HuH-7 (cell line): ENCODE measurements around the gene RAMACL.
"Not testable (repeated sequence)": the region's sequence is repeated elsewhere in the genome, so short reads cannot be mapped to it uniquely, and the experiment has no call there.

ENCODE experiments used
- DNase-seq: peaks from one replicate; pipeline ENCODE4 v3.0.0; 2011; ENCODE audit warnings: low spot score

Gene RAMACL

DNA sequence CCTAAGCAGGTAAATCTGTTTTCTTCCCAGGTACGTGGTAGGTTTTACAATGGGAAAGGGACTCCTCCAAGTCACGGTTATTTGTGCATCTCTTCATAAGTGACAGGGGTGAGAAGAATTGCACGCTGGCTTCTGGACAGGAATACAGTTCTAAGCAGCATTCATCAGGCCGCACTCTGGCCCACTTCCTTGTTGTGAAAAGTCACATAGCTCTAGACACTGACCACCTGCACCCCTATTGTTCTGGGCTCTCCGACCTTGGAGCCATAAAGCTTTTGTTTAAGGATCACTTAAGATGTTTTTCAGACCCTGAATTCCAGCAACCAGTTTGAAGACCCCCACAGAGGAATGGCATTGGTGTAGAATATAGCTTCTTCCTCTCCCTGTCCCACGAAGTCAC, 31.4 kb downstream of the RAMACL start:
- DNase-seq = no peak

DNA sequence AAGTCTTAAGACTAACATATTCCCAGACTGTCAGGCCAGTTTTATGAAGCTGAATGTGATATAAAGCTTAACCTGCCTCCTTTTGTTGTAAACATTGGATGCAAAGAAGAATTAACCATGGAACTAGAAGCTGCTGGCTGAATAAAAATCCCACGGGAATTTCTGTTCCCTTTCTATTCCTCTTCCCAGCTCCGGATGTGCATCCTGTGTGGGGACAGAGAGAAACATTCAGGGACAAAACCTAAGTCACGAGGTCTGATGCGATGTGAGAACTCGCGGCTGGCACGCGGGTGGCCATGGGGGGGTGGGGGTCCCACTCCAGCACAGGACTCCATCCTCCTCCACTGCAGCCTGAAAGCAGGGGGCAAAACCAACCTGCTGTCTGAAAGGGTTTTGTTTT, 32.2 kb downstream of the RAMACL start:
- no peak for DNase-seq

DNA sequence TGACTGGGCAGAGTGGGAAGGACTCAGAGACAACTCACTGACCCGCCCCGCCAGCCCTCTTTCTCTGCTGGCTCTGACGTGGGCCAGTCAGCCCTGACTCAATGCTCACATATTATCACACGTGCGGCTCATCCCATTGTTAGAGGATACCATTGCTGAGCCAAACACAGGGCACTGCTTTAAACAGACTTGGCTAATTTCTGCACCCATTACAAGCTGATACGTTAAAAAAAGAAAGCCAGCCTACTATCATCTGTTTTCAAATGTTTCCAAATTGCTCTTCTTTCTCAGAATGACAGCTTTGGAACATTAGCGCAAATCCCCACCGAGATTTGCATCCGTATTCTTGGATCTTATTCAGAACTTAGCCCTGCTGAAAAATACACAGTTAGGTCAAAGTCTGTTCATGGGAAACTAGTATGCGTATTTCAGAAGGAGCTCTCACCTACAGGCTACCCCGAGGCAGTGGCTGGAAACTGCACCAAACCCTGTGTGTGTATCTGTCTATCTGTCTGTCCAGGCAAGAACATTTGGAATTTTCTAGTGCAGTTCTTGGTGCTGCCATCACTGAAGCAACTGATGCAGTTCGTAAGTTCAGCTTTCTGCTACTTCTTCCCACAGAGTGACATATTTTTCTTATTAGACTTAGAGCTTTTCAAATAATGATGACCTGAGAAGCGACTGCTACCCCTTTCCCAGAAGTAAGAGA, 32.8 kb downstream of the RAMACL start:
- DNase-seq = no peak

GRCh38 chr6:166552600-166552999, 33.9 kb downstream of the RAMACL start:
- no peak for DNase-seq

- no peak for DNase-seq
These were observed 34.6 kb downstream of the RAMACL start for GRCh38 chr6:166551754-166552495.

- DNase-seq = no peak
These were observed 39.8 kb downstream of the RAMACL start for GRCh38 chr6:166546653-166547052.

GRCh38 chr6:166545156-166546034, 41.1 kb downstream of the RAMACL start:
- no peak for DNase-seq

- DNase-seq = no peak
These were observed 42.2 kb downstream of the RAMACL start for GRCh38 chr6:166544296-166544605.

- no peak for DNase-seq
These were observed 42.7 kb downstream of the RAMACL start for GRCh38 chr6:166543603-166544295.

DNA sequence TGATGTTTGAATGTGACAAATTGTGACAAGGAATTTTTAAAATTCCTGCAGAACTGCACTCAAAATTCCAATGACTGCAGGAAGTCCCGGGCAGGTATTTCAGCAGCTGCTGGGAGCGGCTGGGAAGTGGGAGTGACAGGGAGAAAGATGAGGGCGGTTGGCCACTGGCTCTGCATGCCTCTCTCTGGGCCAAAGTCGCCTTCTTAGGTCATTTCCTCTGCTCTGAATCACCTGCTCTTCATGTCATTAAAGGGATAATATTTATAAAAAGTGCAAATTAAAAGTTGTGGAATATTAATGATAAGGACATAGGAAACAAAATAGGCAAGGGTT, 43.9 kb downstream of the RAMACL start:
- DNase-seq = no peak

DNA sequence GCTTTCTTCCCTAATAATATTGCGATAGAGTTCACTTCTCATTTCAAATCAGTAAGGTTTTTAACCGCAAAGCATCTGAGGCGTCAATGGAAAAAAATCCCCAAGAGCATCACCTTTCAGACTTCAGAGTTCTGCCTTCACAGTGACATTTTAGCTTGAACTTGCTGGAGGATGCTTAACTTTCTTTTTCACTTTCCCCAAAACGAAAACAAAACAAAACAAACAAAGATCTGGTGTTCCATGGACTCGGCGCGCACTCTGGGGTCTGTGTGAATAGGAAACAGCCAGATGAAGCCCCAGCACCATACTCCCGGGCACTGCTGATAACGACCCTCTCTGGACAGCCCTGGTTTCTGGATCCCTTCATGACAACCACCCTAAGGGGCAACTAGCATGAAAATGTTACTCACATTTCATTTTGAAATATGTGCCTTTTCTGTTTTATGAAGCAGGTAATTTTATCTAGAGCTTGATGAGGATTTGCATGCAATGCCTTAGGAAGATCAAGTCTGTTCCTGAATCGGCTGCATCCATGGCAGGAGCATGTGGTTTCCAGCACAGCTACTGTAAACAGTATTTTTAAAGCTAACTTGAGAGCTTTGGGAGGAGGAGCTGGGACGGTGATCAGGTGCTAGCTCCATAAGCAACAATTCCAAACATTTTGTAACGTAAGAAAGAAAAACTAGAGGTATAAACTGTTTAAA, 44.5 kb downstream of the RAMACL start:
- no peak for DNase-seq

DNA sequence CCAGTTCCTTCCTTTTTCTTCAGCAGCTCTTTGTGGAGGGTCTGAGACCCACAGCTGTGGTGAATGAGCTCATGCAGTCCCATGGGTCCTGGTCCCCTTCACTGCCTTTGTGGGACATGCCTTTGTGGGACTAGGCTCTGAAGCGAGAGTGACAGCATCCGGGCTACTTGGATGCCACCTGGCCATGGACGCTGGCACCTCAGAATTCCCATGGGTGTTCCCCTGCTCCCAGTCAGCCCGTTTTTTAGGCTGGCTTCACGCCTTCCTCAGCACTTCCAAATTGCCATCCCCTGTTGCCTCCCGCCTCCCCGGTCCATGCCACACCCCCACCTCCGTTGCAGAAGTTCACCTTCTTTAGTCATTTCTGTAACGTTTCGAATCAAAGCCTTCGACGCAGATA, 45.1 kb downstream of the RAMACL start:
- DNase-seq = no peak

DNA sequence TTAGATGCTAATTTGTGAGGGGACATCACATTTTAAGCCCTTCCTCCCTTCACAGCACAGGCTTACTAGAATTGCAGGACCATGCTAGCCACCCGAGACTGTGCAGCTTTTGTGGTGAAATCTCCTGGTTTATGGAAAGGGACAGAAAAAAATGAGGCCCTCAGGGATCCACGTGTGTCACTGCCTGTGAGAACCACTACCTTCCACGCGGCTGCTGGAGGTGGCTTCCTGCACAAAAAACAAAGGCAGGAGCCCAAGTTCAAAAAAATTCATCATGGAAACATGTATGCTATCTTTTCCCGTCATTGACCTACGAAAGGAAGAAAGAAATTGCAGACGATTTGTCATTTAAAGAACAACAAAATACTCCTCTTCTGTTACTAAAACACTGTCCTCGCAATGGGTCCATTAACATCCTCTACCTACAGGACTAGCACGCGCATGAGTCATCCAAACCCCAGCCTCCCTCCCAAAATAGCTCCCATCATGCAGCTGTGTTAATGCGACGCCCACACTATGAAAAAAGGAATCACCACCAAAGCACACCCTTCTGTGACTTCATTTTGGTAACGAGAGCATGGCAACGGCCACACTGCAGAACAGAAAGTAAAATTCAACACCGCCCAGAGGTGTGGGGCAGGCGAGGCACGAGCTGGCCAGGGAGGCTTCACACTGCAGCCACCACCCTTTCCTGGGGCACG, 45.7 kb downstream of the RAMACL start:
- no peak for DNase-seq

DNA sequence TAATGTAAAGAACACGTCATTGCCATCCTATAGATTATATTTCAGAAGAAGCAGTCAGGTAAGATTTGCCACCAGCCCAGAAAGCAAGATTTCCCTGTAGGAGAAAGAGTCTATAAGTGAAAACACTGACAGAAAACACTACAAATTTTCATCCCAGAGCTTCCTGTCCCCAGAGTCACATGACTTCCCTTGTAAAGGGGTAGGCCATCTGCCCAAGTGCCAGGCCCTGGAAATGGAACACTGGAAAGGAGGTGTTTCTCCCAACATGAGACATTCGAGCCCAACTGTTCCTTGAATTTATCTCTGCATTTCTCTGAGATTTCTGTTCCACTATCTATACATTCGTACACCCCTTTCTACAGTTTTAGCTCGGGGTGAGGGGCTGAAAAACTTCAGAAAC, 46.9 kb downstream of the RAMACL start:
- no peak for DNase-seq

DNA sequence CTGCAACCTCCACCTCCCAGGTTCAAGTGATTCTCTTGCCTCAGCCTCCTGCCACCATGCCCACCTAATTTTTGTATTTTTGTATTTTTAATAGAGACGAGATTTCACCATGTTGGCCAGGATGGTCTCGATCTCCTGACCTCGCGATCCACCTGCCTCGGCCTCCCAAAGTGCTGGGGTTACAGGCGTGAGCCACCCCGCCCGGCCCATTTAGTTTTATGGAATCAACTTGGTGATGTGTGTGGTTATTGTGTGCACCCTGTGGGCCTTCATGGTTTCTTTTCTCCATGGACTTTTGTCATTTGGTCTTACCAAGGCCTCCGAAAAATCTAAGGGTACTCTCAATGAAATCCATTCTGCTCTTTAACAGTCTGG, 47.5 kb downstream of the RAMACL start:
- not testable (repeated sequence) for DNase-seq

- no peak for DNase-seq
These were observed 48.0 kb downstream of the RAMACL start for GRCh38 chr6:166538297-166539010.

GRCh38 chr6:166534658-166535406, 51.6 kb downstream of the RAMACL start:
- DNase-seq = no peak

DNA sequence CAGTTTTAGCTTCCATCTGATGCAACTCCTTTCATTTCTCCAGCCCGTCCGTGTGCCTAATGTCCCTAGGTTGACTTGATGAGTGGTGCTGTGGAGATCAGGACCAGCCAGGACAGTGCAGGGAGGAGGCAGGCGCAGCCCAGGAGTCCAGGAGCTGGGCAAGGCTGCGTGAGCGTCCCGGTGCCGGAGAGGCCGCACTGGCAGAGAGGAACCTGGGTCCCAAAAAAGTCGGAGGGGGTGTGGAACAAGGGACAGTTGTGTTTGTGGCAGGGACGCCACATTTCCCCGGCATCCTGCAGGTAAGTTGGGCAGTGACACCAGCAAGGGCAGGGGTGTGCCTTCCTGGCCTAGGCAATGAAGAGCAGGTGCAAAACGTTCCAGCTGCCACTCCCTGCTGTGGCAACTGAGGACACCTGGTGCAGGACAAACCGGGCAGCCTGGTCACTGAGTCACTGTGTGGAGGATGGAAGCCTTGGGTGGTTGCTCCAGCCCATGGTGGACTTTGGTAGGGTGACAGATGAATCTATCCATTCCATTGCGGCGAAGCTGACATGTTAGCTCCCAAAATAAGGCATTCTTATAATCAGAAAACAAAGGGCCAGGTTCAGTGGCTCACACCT, 53.2 kb downstream of the RAMACL start:
- DNase-seq = no peak
